Stimulated activated CD4-positive, alpha-beta T cell treated with anti-CD3 and anti-CD28 coated beads, Interleukin-4, amount 100 ng/mL, for 4 hours (primary cell): ENCODE measurements around the gene HJV.

Experiments used
- DNase-seq, 2 experiments: peaks; one replicate each; pipeline ENCODE4 v3.0.0-alpha.2; 2020

HJV gene

GRCh38 chr1:145975216-145975615 is 46.3 kb downstream of the HJV start:
- DNase-seq, result no peak

GRCh38 chr1:145974721-145975120 is 46.8 kb downstream of the HJV start:
- DNase-seq, result no peak

GRCh38 chr1:145972580-145972979 is 49.0 kb downstream of the HJV start:
- no peak for DNase-seq
